ENCODE results near the gene SLC39A7. TPM values are rescaled to one million over a fixed set of nuclear protein-coding genes. Genes with fewer than 3 reads are reported as not detected.

The SLC39A7 gene
- total RNA-seq, 1 experiment from 2014 or later: 119 TPM

DNA sequence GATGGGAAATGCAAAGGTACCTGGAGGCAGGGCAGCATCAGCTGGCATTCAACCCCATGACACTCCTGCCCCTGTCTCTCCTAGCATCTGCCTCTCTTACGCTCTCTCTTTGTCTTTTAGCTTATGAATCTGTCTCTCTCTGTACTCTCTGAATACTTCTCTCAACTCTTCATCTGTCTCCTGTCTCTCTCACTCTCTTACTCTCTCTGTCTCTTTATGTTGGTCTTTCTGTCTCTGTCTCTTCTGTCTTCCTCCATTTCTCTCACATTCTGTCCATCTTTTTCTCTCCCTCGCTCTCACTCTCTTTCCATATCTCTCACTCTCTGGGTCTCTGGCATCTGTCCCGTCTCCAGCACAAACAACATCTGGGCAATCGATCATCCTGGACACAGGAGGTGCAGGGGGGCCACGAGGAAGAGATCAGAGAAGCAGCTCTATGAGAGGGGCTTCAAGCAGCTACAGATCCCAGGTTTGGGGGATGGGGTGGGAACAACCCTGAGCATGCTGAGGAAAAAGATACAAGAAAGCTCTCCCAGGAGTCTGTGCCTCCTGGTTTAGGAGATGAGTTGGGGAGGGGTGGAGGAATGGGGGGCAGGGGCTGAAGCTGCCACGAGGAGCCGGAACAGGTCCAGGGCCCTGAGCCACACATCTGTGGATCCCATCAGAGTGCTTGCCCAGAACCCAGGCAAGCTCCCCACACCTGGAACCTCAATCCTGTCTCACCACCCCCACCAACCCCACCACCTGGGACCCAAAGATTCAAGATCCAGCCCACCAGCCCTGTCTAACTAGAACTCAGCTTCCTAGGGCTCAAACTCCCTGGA, 10.8 kb upstream of the SLC39A7 start:
- H3K27me3 ChIP-seq (replicated peaks; ENCODE audit: insufficient read depth, low read depth, low read length, poor library complexity): no peaks in the 10 kb centered on the region
- H3K4me1 ChIP-seq (ENCODE audit: insufficient read depth, low read length, poor library complexity, severe bottlenecking): peaks cover 7% of the 10 kb centered on the region
- no peak overlapping the region for H3K4me3 ChIP-seq (ENCODE audit: low read depth, low read length, poor library complexity, severe bottlenecking)
- no peaks in the 10 kb centered on the region for H3K9me3 ChIP-seq (ENCODE audit: low read depth, low read length, poor library complexity, severe bottlenecking)
- CTCF ChIA-PET: interaction anchor here (0.7 kb wide), 1 partner anchor 10 kb away, joined by 5 read pairs; no protein-coding TSS in a partner anchor
- BruUV-seq (replicated peaks): no TSS peak
- peaks cover 7% of the 10 kb centered on the region for H3K36me3 ChIP-seq (ENCODE audit: insufficient read depth, low read length, poor library complexity, severe bottlenecking)
- no peak overlapping the region for H3K27ac ChIP-seq (ENCODE audit: low read depth, low read length, poor library complexity, severe bottlenecking)
- POLR2A ChIA-PET (ENCODE audit: low non-redundant PET): no interaction called here
- intact Hi-C loops (cut with micrococcal nuclease; ENCODE audit: unreplicated experiment): no loop called here
- TF ChIP-seq EZH2 (IDR thresholded peaks at IDR 0.05; ENCODE audit: borderline replicate concordance, low read depth, low read length, poor library complexity, severe bottlenecking): no peak
- TF ChIP-seq, protein P1, sequence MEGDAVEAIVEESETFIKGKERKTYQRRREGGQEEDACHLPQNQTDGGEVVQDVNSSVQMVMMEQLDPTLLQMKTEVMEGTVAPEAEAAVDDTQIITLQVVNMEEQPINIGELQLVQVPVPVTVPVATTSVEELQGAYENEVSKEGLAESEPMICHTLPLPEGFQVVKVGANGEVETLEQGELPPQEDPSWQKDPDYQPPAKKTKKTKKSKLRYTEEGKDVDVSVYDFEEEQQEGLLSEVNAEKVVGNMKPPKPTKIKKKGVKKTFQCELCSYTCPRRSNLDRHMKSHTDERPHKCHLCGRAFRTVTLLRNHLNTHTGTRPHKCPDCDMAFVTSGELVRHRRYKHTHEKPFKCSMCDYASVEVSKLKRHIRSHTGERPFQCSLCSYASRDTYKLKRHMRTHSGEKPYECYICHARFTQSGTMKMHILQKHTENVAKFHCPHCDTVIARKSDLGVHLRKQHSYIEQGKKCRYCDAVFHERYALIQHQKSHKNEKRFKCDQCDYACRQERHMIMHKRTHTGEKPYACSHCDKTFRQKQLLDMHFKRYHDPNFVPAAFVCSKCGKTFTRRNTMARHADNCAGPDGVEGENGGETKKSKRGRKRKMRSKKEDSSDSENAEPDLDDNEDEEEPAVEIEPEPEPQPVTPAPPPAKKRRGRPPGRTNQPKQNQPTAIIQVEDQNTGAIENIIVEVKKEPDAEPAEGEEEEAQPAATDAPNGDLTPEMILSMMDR (conservative IDR thresholded peaks at IDR 0.05; ENCODE audit: low read depth, low read length): no peak
- no peak for DNase-seq (ENCODE audit: low spot score)

DNA sequence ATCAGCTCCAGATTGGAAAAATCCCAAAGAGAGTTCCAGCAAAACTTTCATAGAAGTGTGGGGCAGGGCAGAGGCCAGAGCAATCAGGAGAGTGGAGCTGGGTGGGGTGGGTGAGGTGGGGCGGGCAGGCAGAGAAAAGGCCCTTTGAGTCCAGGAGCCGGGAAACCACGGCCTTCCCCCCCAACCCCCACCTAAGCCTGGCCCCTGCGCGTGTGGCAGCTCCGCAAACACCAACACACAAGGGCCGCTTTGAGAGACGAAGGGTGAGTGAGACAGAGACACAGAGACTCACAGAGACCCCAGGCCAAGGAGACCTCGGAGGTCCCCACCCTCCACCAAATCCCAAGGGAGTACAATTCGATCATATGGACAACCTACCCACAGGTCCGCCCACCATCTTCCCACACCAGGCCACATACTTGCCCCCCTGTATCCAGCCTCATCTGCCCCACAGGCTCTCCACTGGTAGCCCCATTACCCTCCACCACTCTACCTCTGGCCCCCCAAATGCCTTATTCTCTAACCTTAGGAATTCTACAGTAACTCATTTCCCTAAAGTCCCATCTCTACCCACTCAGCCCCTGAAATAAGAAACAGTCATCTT, 10.1 kb upstream of the SLC39A7 start:
- intact Hi-C loops (cut with micrococcal nuclease; ENCODE audit: unreplicated experiment): no loop called here
- Histone ChIP-seq H3K36me3 (ENCODE audit: insufficient read depth, low read length, poor library complexity, severe bottlenecking) (peaks cover 15% of the 10 kb centered on the region), H3K27me3 (replicated peaks; ENCODE audit: insufficient read depth, low read depth, low read length, poor library complexity) (no peaks in the 10 kb centered on the region), H3K27ac (ENCODE audit: low read depth, low read length, poor library complexity, severe bottlenecking) (no peak overlapping the region), H3K9me3 (ENCODE audit: low read depth, low read length, poor library complexity, severe bottlenecking) (no peaks in the 10 kb centered on the region), H3K4me1 (ENCODE audit: insufficient read depth, low read length, poor library complexity, severe bottlenecking) (peaks cover 7% of the 10 kb centered on the region), H3K4me3 (ENCODE audit: low read depth, low read length, poor library complexity, severe bottlenecking) (no peak overlapping the region)
- no TSS peak for BruUV-seq (replicated peaks)
- TF ChIP-seq, protein P1 (conservative IDR thresholded peaks at IDR 0.05; ENCODE audit: low read depth, low read length): no peak
- TF ChIP-seq EZH2 (IDR thresholded peaks at IDR 0.05; ENCODE audit: borderline replicate concordance, low read depth, low read length, poor library complexity, severe bottlenecking): no peak
- no peak for DNase-seq (ENCODE audit: low spot score)
- ChIA-PET CTCF (no interaction called here), POLR2A (ENCODE audit: low non-redundant PET) (no interaction called here)

DNA sequence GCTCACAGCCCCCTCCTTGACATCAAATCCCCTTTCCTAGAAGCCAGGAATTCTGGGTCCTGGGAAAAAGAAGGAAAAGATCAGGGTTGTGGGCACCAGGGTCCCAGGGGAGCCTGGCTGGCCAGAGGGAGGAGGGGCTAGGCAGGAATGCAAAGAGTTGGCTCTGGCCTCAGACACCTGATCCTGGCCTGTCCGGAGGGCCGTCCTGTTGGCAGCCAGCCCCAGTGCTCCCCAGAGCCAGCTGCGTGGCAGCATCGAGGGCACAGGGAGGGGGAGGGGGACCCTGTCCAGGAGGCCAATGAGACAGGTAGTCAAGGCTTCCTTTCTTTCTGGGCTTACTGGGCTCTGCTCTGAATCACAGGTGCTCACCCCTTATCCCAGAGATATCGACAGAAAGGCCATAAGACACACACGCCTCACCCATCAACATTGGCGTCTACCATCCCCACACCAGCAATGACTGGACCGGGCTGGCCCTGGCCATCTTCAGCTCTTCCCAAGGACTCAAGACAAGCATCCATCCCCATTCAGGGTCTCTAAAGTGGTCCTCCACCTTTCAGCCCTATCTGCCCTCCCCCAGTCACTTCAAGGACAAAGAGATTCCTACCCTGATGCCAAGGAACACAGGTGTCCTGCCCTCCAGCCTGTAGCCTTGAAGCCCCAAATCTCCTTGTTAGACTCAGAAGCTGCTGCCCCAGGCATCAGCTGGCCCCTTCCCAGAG, 9.1 kb upstream of the SLC39A7 start:
- TF ChIP-seq, protein P1 (conservative IDR thresholded peaks at IDR 0.05; ENCODE audit: low read depth, low read length): no peak
- no peak for TF ChIP-seq EZH2 (IDR thresholded peaks at IDR 0.05; ENCODE audit: borderline replicate concordance, low read depth, low read length, poor library complexity, severe bottlenecking)
- intact Hi-C loops (cut with micrococcal nuclease; ENCODE audit: unreplicated experiment): no loop called here
- H3K27me3 ChIP-seq (replicated peaks; ENCODE audit: insufficient read depth, low read depth, low read length, poor library complexity): no peaks in the 10 kb centered on the region
- no TSS peak for BruUV-seq (replicated peaks)
- ChIA-PET POLR2A (ENCODE audit: low non-redundant PET) (no interaction called here), CTCF (no interaction called here)
- H3K4me3 ChIP-seq (ENCODE audit: low read depth, low read length, poor library complexity, severe bottlenecking): no peak overlapping the region
- H3K27ac ChIP-seq (ENCODE audit: low read depth, low read length, poor library complexity, severe bottlenecking): no peak overlapping the region
- no peaks in the 10 kb centered on the region for H3K9me3 ChIP-seq (ENCODE audit: low read depth, low read length, poor library complexity, severe bottlenecking)
- H3K36me3 ChIP-seq (ENCODE audit: insufficient read depth, low read length, poor library complexity, severe bottlenecking): peaks cover 24% of the 10 kb centered on the region
- peaks cover 7% of the 10 kb centered on the region for H3K4me1 ChIP-seq (ENCODE audit: insufficient read depth, low read length, poor library complexity, severe bottlenecking)
- no peak for DNase-seq (ENCODE audit: low spot score)
